GM12891 (cell line): ENCODE data around the gene ESYT2.

Experiments
- PAX5 ChIP-seq: IDR thresholded peaks from 2 replicates; pipeline ENCODE4 v1.6.1; 2011; ENCODE audit warnings: low read length, moderate library complexity, mild to moderate bottlenecking; ENCODE audit not compliant: insufficient read depth, severe bottlenecking
- POLR2A ChIP-seq: IDR thresholded peaks from 2 replicates; pipeline ENCODE4 v1.6.1; 2011; ENCODE audit warnings: low read depth, low read length, control low read depth
- POLR2AphosphoS5 ChIP-seq: IDR thresholded peaks from 2 replicates; pipeline ENCODE4 v1.6.1; 2011; ENCODE audit warnings: low read depth, low read length, control low read depth
- SPI1 ChIP-seq: IDR thresholded peaks from 2 replicates; pipeline ENCODE4 v1.6.1; 2011; ENCODE audit warnings: low read depth, low read length, control low read depth
- TAF1 ChIP-seq: IDR thresholded peaks from 2 replicates; pipeline ENCODE4 v1.6.1; 2011; ENCODE audit warnings: low read depth, low read length, control low read depth

GRCh38 chr7:158733220-158733519, 96.1 kb downstream of the ESYT2 start:
- TF ChIP-seq POLR2A (no peak), POLR2AphosphoS5 (no peak), TAF1 (no peak), SPI1 (no peak), PAX5 (no peak)
